Nephron (organoid): ENCODE data around the gene CARD11.

ENCODE experiments used
- H3K27ac Mint-ChIP-seq, 3 experiments: 2 replicates each; pipeline ENCODE4 v1.8.0; 2020; ENCODE audit warnings: mixed read lengths in 3 of 3, mild to moderate bottlenecking in 2 of 3, moderate library complexity in 1 of 3
- H3K27me3 Mint-ChIP-seq: 2 replicates; pipeline ENCODE4 v1.8.0; 2021; ENCODE audit warnings: low read depth, mild to moderate bottlenecking, moderate library complexity, mixed read lengths
- H3K36me3 Mint-ChIP-seq: 2 replicates; pipeline ENCODE4 v1.8.0; 2020; ENCODE audit warnings: low read depth, mixed read lengths
- H3K4me1 Mint-ChIP-seq: 2 replicates; pipeline ENCODE4 v1.8.0; 2020; ENCODE audit warnings: mixed read lengths
- H3K4me3 Mint-ChIP-seq, 3 experiments: 2 replicates each; pipeline ENCODE4 v1.8.0; 2020; ENCODE audit warnings: mild to moderate bottlenecking in 3 of 3, mixed read lengths in 3 of 3, moderate library complexity in 2 of 3
- H3K9me3 Mint-ChIP-seq: 2 replicates; pipeline ENCODE4 v1.8.0; 2020; ENCODE audit warnings: mixed read lengths
- TF ChIP-seq, protein P1 (sequence below), 3 experiments: fragments of 200-600 bp; sonication (generic); IDR thresholded peaks; one replicate each; pipeline ENCODE4 v1.5.0; 2021; ENCODE audit warnings: antibody characterized with exemption in 3 of 3; ENCODE audit not compliant: unreplicated experiment in 3 of 3

Gene CARD11

DNA sequence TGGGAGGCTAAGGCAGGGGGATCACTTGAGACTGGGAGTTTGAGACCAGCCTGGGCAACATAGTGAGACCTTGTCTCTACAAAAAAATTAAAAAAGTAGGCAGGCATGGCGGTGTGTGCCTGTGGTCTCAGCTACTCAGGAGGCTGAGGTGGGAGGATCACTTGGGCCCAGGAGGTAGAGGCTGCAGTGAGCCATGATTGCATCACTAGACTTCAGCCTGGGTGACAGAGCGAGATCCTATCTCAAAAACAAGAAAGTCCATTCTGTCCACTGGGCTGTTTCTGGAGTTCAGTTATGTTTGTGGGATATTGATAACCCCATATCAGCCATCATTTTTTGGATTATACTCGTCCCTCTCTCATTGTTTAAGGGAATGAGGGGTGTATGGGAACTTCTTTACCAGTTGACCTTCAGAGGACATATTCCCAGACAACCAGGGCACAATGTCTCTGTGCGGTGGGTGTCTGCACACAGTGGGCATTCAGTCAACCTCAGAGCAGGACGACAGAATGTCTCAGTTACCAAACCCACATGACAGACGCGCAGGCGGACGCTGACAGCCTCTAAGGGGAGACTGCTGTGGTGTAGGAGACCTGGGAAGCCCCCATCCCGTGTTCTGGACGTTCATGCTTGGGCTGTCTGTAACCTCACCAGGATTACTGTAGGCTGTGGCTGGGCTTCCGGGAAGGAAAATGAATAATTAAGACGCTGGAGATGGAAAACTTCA lies 69.4 kb downstream of the CARD11 start:
- no peak overlapping the region for H3K27ac Mint-ChIP-seq
- H3K4me3 Mint-ChIP-seq: no peak overlapping the region
- peaks cover 32% of the 10 kb centered on the region for H3K27me3 Mint-ChIP-seq
- H3K36me3 Mint-ChIP-seq: no peaks in the 10 kb centered on the region
- H3K9me3 Mint-ChIP-seq: no peaks in the 10 kb centered on the region
- peaks cover 12% of the 10 kb centered on the region for H3K4me1 Mint-ChIP-seq
- TF ChIP-seq, protein P1, sequence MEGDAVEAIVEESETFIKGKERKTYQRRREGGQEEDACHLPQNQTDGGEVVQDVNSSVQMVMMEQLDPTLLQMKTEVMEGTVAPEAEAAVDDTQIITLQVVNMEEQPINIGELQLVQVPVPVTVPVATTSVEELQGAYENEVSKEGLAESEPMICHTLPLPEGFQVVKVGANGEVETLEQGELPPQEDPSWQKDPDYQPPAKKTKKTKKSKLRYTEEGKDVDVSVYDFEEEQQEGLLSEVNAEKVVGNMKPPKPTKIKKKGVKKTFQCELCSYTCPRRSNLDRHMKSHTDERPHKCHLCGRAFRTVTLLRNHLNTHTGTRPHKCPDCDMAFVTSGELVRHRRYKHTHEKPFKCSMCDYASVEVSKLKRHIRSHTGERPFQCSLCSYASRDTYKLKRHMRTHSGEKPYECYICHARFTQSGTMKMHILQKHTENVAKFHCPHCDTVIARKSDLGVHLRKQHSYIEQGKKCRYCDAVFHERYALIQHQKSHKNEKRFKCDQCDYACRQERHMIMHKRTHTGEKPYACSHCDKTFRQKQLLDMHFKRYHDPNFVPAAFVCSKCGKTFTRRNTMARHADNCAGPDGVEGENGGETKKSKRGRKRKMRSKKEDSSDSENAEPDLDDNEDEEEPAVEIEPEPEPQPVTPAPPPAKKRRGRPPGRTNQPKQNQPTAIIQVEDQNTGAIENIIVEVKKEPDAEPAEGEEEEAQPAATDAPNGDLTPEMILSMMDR (IDR thresholded peaks at IDR 0.05; ENCODE audit: unreplicated experiment in 3 of 3): no peak

DNA sequence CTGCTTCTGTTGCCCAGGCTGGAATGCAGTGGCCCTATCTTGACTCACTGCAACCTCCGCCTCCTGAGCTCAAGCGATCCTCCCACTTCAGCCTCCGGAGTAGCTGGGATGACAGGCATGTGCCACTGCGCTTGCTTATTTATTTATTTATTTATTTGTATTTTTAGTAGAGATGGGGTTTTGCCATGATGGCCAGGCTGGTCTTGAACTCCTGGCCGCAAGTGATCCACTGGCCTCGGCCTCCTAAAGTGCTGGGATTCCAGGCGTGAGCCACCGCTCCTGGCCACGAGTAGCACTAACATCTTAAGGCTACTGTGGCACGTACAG lies 70.9 kb downstream of the CARD11 start:
- Mint-ChIP-seq H3K9me3 (no peaks in the 10 kb centered on the region), H3K4me1 (no peaks in the 10 kb centered on the region), H3K4me3 (no peak overlapping the region), H3K27me3 (peaks cover 17% of the 10 kb centered on the region), H3K36me3 (no peaks in the 10 kb centered on the region), H3K27ac (no peak overlapping the region)
- TF ChIP-seq, protein P1 (IDR thresholded peaks at IDR 0.05; ENCODE audit: unreplicated experiment in 3 of 3): no peak

DNA sequence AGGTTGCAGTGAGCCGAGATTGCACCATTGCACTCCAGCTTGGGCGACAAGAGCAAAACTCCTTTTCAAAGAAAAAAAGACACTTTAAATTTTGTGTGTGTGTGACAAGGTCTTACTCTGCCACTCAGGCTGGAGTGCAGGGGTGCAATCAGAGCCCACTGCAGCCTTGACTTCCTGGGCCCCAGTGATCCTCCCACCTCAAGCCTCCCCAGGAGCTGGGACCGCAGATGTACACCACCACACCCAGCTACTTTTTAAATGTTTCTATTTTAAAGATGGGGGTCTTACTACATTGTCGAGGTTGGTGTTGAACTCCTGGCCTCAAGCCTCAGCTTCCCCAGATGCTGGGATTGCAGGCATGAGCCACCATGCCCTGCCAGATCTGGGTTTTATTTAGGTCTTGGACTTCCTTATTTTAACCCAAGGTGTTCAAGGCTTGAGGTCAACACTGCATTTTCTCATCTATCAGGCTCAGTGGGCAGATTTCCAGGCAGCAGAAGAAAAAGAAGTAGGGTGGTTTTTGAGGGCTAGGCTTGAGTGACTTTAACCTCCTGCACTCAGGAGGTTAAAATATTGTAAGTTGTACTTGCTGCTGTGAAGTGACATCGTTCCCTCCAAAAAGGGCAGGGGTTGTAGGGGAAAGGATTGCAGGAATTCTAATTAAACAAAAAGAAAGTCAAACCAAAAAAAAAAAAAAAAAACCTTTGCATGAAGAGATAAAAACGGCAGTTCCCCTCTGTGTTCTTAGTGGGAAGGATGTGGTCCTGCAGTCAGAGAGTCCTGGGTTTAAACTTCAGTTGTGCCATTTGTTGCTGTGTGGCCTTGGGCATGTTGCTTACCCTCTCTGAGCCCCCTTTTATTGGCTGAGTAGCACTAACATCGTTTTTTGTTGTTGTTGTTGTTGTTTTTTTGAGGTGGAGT lies 71.5 kb downstream of the CARD11 start:
- Mint-ChIP-seq H3K27ac (no peak overlapping the region), H3K4me1 (no peaks in the 10 kb centered on the region), H3K4me3 (no peak overlapping the region), H3K27me3 (peaks cover 13% of the 10 kb centered on the region), H3K9me3 (peaks cover 2% of the 10 kb centered on the region), H3K36me3 (no peaks in the 10 kb centered on the region)
- TF ChIP-seq, protein P1 (IDR thresholded peaks at IDR 0.05; ENCODE audit: unreplicated experiment in 3 of 3): no peak

DNA sequence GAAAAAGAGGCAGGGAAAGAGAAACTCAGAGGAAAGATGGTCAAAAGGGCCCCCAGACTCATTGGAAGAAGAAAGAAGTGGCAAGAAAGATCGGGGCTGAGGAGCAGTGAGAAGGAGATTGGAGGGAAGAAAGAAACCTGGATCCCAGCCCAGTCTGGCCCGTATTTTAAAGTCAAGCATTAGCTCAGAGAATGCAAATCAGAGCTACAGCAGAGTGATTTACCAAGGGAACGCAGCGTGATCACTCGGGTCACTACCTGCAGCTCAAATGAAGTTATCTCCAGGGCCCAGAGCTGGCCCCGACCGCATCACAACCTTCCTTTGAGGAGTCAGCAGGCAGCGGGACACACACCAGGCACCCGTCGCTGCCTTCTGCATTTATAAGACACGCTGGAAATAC lies 72.8 kb downstream of the CARD11 start:
- H3K27ac Mint-ChIP-seq: no peak overlapping the region
- H3K36me3 Mint-ChIP-seq: no peaks in the 10 kb centered on the region
- H3K9me3 Mint-ChIP-seq: peaks cover 13% of the 10 kb centered on the region
- peaks cover 10% of the 10 kb centered on the region for H3K27me3 Mint-ChIP-seq
- H3K4me3 Mint-ChIP-seq: no peak overlapping the region
- H3K4me1 Mint-ChIP-seq: no peaks in the 10 kb centered on the region
- TF ChIP-seq, protein P1 (IDR thresholded peaks at IDR 0.05; ENCODE audit: unreplicated experiment in 3 of 3): no peak

DNA sequence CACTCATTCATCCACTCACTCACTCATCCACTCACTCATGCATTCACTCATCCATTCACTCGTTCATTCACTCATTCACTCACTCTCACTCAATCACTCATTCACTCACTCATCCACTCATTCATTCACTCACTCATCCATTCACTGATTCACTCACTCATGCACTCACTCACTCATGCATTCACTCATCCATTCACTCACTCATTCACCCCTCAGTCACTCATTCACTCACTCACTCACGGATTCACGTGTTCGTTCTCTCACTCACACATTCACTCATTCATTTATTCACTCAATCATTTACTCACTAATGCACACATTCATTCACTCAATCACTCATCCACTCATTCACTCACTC lies 73.4 kb downstream of the CARD11 start:
- Mint-ChIP-seq H3K4me3 (no peak overlapping the region), H3K9me3 (peaks cover 19% of the 10 kb centered on the region), H3K36me3 (no peaks in the 10 kb centered on the region), H3K27me3 (peaks cover 10% of the 10 kb centered on the region), H3K27ac (no peak overlapping the region), H3K4me1 (no peaks in the 10 kb centered on the region)
- TF ChIP-seq, protein P1 (IDR thresholded peaks at IDR 0.05; ENCODE audit: unreplicated experiment in 3 of 3): no peak
